HG02623 (cell line): ENCODE measurements around the gene EDA.
"Not testable (repeated sequence)": the region's sequence is repeated elsewhere in the genome, so short reads cannot be mapped to it uniquely, and the experiment has no call there.

Experiments used
- ATAC-seq: cut with Tn5 transposase; IDR thresholded peaks from one replicate; pipeline ENCODE4 v1.9.1; 2021; ENCODE audit warnings: moderate library complexity; ENCODE audit not compliant: unreplicated experiment

The EDA gene

DNA sequence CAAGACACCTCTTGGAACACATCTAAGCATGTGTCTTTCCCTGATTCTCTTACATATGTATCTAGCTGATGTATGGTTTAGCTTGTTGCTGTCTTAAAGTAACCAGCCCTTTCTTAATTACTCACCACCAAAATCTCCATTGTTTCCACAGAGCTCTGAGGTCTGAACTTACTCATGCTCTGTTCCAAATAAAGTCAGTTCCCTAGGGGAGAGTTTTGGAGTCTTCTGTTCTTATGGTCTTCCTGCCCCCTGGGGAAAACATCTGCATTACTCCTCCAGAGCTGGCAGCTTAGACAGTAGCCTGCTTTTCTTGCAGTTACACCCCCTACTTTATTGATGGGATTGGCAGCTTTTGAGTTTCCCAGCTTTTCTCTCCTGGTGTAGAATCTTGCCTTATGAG is 125.8 kb downstream of the EDA start:
- ATAC-seq = no peak

DNA sequence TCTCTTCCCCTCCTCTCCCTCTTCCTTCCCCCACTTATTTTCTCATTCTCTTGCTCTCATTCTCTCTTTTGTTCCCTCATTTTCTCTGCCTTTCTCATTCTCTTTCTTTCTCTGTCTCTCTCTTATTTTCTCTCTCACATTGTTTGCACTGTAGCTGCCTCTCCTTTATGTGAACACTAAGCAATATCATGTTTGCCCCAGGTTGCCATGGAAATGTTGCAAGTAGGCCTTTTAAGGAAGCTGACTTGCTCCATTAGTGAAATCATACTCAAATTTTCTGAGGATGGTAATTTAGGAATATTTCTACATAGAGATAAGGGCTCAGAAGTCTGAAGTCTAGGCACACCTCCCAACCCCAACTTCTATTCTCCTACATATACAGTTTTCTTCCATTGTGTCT is 130.1 kb downstream of the EDA start:
- no peak for ATAC-seq

DNA sequence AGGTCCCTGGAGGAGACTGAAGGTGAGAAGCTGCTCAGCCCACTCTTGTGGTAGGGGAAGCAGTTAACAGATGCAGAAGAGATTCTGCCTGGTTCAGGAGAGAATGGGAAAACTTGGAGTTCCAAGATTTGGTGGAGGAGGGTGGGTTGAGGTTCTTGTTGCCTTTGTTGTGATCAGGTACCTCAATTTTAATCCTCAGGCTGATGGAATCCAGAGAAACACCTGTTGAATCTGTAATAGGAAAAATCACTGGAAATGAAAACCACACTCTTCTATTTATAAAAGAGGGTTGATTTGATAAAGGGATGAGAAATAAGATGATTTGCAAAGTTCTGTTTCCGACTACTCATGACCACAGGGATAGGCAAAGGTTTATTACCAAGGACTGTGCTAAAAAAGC is 132.1 kb downstream of the EDA start:
- ATAC-seq = no peak

DNA sequence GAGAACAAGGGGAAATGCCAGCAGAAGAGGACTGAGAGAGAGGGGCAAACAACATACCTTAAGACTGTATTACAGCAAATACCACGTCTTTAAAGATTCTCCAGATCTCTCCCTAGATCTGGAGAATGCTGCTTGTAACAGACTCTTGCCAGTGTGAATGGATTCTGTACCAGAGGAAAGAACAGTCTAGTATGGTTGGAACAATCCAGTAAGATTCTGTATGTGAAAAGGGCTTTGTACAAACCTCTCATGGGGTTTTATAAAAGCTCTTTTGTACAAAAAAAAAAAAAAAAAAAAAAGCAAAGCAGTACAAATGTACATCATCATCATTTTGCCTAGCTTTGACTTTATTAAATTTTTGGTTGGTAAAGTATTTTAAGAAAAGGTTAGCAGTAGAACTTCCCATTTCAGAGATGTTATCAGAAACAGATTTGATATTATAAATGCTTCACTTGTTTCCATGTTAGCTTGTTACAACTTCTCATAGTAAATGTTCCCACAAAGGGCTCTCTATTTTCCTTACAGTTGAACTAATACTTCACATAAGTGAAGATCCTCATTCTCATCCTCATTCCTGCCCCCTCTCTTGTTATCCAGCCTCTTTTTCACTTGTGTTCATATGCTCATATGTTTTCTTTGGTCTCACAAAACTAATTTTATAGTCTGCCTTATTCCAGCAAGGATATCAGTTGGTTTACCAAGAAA is 144.2 kb downstream of the EDA start:
- no peak for ATAC-seq

DNA sequence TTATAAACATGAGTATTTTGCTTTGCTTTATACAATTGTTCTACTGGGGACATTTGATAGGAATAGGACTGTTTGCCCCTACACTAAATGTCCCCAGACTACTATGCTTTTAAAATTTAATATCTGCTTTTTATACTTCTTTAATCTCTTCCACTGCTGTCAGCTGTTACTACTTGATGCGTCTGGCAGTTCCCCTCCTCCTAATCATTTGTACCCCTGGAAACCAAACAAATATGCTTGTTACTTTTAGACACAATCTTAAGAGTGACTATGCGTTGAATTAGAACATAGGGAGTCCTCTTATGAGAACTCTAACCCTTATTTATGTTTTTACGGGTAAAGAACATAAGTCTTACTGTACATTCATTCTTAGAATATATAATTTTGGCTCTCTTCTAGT is 145.7 kb downstream of the EDA start:
- ATAC-seq = no peak

DNA sequence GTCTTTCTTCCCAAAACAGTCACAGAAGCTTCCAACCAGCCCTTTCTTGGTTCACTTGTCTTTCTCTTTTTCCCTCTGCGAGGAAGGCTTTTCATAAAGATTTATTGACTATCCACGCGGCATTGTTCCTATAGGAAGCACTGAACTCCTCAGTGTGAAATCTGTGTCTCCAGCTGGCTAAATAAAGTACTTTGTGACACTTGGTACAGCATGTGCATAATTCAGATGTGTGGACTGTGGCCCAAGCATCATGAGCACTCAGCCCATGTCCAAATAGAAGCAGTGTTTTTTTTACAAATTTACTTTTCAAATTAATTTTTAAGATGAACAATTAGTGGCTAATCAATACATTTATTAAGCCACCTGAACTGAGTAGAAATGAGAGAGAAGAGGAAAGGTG is 146.4 kb downstream of the EDA start:
- ATAC-seq = no peak

DNA sequence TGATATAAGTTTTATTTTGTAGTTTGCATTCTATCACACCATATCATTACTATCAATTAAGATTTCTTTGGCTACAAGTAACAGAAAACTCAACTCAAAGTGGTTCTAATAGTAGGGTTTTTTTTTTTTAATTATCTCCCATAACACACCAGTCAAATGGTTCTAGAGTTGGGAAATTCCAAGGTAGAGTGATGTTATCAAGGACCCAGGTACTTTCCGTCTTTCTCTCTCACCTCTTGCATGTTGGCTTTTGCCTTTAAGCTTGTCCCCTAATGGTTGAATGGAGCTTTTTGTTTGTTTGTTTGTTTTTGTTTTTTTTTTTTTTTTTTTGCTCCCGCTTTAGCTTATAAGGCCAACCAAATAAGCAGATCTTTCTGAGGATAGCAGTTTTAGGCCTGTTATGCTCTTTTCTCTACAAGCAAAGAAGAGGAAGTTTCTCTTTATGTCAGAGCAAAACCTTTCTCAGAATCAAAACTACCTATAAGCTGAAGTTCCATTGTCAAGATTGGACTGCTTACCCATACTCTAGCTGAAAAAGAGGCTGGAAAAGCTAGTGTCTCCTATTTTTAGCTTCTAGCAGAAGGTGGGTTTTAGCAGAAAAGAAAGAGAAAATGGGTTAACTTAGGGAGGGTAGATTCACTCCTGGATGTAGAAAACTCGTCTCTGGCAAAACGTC is 177.5 kb downstream of the EDA start:
- ATAC-seq = no peak

DNA sequence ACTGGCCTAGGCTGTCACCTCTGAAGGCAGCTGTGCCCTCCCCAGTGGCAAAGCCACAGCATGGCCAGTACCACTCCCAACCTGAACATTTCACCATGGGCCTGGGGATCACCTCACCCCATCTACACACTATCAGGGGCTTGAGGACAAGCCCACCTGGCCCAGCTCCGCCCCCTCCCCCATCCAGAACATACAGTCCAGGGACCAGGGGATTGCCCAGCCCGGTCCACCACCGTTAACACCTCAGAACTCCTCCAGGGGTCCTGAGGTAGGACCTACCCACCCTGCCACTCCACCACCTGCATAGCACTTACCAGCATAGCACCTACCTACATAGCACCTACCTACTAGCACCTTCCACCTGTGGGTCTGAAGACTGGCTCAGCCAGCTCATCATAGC is 179.8 kb downstream of the EDA start:
- no peak for ATAC-seq

DNA sequence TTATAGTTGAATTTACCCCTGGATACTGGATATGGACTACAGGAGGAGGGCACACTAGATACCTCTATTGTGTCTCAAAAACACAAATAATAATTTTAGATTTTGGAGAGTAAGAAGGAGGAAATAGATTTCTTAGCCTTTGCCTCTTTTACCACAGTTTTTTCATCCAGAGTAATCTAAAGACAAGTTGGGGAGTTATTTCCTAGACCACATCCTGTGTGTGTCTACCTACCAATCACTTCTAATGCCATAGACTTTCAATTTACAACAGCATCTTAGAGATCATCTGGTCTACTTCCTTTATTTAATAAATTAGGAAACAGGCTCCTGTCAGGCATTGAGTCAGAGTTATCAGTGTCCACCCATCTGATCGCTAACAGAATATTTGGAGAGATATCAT is 191.5 kb downstream of the EDA start:
- no peak for ATAC-seq

DNA sequence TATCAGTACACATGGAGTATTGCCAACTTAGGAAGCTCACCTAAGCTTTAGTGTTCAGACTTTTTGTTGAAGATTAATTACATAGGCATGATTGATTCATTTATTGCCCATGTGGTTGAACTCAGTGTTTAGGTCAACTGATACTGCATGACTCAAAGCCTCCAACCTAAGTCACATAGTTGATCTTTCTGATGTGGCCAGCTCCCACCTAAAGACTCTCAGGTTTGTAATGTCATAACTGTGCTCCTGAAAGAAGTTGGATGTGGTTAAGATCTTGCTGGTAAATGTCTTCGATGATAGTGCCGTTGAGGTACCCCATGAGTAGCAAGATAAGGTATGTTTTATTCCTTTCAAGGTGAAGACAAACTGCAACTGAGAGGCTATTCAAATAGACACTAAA is 192.5 kb downstream of the EDA start:
- ATAC-seq = no peak

DNA sequence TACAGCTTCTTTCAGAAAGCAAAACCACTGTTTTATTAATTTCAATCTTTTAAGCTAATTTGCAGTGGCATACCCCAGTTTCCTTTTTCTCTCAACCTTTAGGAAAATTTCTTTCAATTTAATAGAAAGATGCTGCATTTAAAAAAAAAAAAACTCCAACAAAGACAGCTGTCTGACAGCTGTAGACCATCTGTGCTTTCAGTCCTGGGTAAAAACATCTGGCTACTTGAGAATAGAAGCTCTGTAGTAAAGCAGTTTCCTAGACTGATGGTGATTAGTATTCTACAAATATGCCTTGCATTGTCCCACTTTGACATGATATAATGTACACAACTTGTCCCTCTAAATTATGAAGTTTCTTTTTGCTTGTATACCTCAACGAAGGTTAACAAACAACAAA is 197.8 kb downstream of the EDA start:
- no peak for ATAC-seq

DNA sequence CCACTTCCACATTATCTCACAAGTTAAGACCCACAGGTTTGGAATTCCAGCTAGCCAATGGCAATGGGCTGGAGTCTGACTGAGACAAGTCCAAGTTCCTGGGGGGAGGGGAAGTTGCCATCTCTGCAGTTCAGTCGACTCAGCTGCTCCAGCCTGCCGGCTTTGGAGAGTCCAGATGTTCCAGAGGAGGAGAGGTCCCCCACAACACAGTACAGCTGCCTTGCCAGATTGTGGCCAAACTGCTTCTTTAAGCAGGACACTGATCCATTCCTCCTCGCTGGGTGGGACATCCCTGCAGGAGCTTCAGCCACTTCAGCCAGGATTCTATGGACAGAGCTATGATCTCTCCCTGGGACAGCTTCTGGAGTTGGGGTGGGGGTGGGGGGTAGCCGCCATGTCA is 199.2 kb downstream of the EDA start:
- ATAC-seq = no peak

DNA sequence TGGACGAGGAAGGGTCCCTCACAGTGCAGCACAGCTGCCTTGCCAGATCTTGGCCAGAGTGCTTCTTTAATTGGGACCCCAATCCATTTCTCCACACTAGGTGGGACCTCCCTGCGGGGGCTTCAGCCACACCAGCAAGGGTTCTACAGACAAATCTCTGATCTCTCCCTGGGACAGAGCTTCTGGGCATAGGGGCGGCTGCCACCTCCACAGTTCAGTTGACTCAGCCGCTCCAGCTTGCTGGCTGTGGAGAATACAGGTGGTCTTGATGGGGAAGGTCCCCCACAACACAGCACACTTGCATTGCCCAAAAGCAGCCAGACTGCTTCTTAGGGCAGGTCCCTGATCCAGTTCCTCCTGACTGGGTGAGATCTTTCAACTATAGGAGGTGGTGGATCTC is 199.6 kb downstream of the EDA start:
- no peak for ATAC-seq

DNA sequence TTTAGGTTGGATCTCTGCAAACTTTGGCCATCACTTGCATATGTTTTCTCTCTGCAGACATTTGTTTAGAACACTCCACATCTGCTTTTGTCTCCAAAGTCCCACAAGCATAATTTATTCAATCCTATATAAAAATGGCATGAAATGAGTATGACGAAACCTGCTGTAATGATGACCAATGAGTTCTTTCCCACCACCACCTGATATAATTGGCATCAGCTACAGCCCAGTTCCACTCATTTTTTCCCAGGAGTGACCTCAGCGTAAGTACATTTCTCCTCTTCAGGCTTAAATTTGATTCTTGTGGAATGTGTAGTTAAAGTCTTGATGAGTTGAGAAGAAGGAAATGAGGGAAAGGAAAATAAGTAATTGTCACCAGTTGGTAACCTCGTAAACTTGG is 228.7 kb downstream of the EDA start:
- ATAC-seq = no peak

DNA sequence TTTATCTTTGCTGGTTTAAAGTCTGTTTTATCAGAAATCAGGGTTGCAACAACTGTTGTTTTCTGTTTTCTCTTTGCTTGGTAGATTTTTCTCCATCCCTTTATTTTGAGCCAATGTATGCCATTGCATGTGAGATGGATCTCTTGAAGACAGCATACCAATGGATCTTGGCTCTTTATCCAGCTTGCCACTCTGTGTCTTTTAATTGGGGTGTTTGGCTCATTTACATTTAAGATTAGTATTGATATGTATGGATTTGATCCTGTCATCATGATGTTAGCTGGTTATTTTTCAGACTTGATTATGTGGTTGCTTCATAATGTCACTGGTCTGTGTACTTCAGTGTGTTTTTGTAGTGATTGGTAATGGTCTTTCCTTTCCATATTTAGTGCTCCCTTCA is 244.1 kb downstream of the EDA start:
- ATAC-seq = not testable (repeated sequence)

DNA sequence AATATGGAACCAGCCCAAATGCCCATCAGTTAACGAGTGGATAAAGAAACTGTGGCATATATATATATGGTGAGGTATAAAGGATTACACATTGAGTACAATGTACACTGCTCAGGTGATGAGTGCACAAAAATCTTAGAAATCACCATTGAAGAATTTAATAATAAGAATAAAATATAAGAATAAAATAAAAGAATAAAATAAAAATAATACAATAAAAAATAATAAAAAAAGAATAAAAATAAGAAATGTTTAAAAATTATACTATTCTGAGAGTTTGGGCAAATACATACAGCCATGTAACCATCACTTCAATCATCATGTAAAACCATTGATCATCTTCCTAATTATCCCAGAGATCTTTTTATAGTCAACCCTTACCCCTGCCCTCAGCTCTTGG is 260.3 kb downstream of the EDA start:
- no peak for ATAC-seq

DNA sequence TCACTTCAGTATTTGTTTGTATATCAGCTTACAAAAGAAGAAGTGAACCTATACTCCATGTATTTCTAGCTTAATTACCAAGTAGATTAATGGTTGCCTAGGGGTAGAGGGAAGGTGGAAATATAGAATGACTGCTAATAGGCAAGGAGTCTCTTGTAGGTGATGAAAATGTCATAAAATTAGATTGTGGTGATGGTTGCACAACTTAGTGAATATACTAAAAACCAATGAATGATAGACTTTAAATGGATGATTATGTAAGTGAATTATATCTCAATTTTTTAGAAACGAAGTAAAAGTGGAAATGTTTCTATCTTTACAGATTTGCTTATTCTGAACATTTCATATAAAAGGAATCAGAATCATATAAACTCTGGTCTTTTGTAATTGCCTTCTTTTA is 268.3 kb downstream of the EDA start:
- no peak for ATAC-seq

DNA sequence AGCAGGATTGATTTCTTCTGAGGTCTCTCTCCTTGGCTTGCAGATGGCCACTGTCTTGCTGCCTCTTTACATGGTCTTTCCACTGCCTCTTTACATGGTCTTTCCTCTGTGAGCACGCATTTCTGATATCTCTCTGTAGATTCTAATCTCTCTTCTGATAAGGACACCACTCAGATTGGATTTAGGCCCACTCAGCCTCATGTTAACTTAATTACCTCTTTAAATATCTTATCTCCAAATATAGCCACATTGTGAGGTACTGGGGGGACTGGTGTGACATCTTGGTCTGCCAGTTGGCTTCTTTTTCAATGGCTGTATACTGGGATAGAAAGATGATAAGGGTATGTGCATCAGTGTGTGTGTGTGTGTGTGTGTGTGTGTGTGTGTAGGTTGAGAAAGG is 280.1 kb downstream of the EDA start:
- ATAC-seq = no peak

DNA sequence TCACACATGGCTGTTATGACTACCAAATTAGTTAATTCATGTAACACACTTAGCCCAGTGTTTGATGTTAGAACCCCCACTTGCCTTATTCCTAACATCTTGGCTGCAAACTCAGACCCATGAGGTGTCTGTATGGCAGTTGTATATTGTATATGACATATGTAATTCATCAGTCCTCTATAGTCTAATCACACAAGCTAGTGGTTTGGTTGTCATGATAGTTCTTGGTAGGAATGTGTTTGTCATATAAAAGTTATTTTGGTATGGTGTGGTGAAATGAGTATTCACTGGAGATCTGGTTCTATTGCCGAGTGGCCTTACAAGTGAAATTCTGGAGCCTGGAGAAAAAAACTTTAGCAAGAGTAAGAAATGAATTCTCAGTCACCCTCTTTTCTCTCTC is 284.6 kb downstream of the EDA start:
- ATAC-seq = no peak

DNA sequence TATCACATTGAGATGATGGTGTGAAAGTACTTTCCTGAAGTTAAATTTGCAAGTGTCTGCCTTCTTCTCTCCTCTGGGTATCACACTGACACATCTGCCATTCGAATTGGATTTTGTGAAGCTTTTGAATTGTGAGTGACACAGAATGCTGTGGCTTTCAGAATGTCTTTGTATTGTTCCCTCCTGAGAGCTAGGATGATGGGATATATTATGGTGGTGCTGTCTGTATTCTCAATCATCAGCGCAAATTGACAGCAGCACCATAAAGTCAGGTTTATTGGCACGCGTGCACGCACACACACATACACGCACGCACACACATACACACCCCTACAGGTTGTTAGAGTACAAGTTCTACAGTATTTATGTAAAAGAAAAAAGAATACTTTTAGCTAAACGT is 290.5 kb downstream of the EDA start:
- no peak for ATAC-seq

DNA sequence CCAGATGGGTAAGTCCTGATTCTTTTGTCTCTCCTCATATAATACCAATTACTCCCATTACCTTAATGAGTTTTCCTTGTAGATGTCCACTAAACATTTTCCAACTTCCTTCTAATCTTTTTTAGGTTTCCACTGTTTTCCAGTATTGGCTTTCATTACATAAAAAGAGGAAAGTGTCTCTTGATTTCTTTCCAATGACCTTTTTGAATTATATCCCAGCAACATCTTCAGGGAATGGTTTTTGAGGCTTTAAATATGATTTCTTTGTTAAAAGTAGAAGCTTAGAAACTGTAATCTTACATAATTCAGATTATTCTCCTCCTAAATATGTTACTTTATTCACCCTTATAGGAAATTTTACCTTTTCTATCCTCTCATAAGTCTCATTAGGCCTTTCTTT is 298.9 kb downstream of the EDA start:
- ATAC-seq = no peak

DNA sequence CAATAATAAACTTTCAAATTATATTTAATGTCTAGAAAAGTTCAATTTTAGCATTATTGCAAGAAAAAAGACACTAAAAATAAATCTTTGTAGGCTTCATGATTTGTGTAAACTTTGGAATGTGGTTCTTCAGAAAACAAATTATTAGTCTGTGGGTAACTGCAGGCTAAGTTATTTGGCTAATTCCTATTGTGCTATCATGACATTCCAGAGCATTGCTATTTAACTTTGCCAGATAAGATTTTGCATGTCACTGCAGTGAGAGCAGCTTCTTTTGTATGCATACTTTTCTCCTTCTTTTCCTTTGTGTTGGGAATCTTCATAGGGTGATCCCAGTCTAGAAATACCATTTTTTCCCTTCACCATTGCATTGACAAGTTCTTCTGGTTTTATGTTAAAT is 303.8 kb downstream of the EDA start:
- ATAC-seq = no peak

DNA sequence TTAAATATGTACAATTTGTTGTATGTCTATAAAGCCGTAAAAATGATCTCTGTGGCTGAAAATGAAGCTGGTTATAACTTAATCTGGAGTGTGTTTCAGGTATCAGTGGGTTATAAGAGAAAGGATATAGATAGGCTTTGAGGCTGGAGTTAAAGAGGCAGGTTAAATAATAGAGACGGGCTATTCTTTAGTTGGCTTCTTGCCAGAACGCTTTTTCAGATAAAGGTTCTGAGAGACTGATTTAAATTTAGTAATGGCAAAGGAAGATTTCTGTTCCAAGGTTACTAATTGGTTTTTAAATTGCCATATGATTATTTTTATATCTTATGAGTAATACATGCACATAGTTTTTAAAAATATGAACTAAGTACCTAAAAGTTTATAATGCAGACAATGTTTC is 316.4 kb downstream of the EDA start:
- no peak for ATAC-seq
